Ovary (tissue), 3 donors: Measurements from ENCODE around the gene ALPI.

Experiments
- EP300 ChIP-seq: sonication (generic); formaldehyde crosslinking; IDR thresholded peaks from one replicate; pipeline ENCODE4 v1.6.1; 2017; ENCODE audit warnings: antibody characterized with exemption
- POLR2A ChIP-seq: fragments of 450-650 bp; IDR thresholded peaks from one replicate; pipeline ENCODE4 v1.6.1; 2017; ENCODE audit warnings: antibody characterized with exemption, mild to moderate bottlenecking, moderate library complexity
- TF ChIP-seq, protein P1 (sequence below), 3 donors: fragments of 450-650 bp in 2 of 3; fragments of 200-600 bp in 1 of 3; IDR thresholded peaks; one replicate each; pipeline versions ENCODE4 v1.5.1 to v1.8.0; 2016 to 2022; ENCODE audit warnings: antibody characterized with exemption in 3 of 3, mild to moderate bottlenecking in 1 of 3
- donor health status: DM: no; HTN: no; CAD: no.

DNA sequence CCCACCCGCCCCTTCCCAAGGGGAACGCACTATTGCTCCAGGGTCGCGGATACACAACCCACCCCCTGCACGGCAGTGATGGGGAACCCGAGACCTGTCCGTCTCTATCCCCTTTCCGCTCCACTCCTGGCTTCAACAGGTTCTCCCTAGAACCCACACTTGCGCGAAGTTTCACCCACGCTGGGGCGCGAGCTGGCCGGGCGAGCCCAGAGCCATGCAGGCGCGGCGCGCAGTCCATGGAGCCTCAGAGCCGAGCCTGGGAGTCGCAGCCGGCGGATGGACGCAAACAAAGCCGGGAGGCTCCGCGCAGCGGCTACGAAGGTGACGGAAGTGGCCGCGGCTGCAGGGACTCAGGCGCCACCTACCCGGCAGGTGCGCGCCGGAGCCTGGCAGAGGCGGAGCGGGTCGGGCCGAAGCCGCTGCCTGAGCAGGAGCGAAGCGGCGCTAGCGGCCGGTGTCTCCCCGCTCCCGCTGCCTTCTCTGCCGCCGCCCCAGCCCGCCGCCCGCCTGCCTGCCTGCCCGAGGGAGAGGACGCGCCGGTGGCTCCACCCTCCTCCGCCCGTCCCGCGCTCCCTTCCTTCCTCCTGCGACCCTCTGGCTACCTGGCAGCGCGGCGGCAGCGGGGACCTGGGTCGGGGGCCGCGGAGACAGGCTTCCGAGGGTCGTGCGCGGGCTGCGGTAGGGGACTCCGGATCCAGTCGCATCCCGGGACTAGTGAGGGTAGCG, 35.3 kb upstream of the ALPI start:
- TF ChIP-seq, protein P1, sequence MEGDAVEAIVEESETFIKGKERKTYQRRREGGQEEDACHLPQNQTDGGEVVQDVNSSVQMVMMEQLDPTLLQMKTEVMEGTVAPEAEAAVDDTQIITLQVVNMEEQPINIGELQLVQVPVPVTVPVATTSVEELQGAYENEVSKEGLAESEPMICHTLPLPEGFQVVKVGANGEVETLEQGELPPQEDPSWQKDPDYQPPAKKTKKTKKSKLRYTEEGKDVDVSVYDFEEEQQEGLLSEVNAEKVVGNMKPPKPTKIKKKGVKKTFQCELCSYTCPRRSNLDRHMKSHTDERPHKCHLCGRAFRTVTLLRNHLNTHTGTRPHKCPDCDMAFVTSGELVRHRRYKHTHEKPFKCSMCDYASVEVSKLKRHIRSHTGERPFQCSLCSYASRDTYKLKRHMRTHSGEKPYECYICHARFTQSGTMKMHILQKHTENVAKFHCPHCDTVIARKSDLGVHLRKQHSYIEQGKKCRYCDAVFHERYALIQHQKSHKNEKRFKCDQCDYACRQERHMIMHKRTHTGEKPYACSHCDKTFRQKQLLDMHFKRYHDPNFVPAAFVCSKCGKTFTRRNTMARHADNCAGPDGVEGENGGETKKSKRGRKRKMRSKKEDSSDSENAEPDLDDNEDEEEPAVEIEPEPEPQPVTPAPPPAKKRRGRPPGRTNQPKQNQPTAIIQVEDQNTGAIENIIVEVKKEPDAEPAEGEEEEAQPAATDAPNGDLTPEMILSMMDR (IDR thresholded peaks at IDR 0.05): no peak
- TF ChIP-seq POLR2A (no peak), EP300 (no peak)
